ENCODE measurements around the gene PNCK. TPM values are rescaled to one million over a fixed set of nuclear protein-coding genes. Genes with fewer than 3 reads are reported as not detected.

Gene PNCK
- total and polyA plus RNA-seq, 10 of the 15 experiments (the other 5 are each of a cell fraction or from before 2014, with no cell fraction given) = 0.21 to 0.67 (median 0.54) TPM; not detected in 7

- TF ChIP-seq CEBPZ (IDR thresholded peaks at IDR 0.05; ENCODE audit: low read depth, low read length) (no peak), TCF3 (IDR thresholded peaks at IDR 0.05; ENCODE audit: borderline replicate concordance, insufficient read depth, low read depth, low read length) (no peak), EGR1 (IDR thresholded peaks at IDR 0.05; ENCODE audit: borderline replicate concordance in 1 of 2, low read depth in 2 of 2, low read length in 2 of 2) (no peak)
These were observed 53.0 kb downstream of the PNCK start (continued) for GRCh38 chrX:153620576-153620975.

Small RNAs within 50 kb of the gene (small RNA-seq; reads per million reads assigned to genes)
- not detected for gene RN7SL687P

Other genes with a start within 250 kb of the PNCK start
Only the 7 nearest of the 16 such genes appear.
- 32.4 and 36.2 TPM in 2 replicates for gene CCNQ, start 74.7 kb downstream of the PNCK start, total RNA-seq (2014; rRNA removed)
- gene CCNQ, start 74.7 kb downstream of the PNCK start, total RNA-seq (2014; rRNA removed; fragmentation: Illumina TruSeq; extraction: Trizol) = 12.7 and 14.4 TPM in 2 replicates
- 20.5 and 24.8 TPM in 2 replicates for gene CCNQ, start 74.7 kb downstream of the PNCK start, total RNA-seq (2021)
- 8.4 and 11.9 TPM in 2 replicates for gene CCNQ, start 74.7 kb downstream of the PNCK start, polyA plus RNA-seq (2011; rRNA removed)
- 13.4 and 15.9 TPM in 2 replicates for gene CCNQ, start 74.7 kb downstream of the PNCK start, polyA plus RNA-seq (2014; fragmentation: Illumina TruSeq; extraction: Trizol)
- gene CCNQ, start 74.7 kb downstream of the PNCK start, polyA plus RNA-seq (2014; fragmentation: Nextera tagmentation; extraction: Ambion mirVana) = 1 to 10 TPM in 1 of 2 experiments, under 1 TPM in 1; 0.45 to 2.8 TPM
- 35.7 and 39.8 TPM in 2 replicates for gene CCNQ, start 74.7 kb downstream of the PNCK start, polyA plus RNA-seq (2014; rRNA removed)
- gene CCNQ, start 74.7 kb downstream of the PNCK start, polyA plus RNA-seq (2016; fragmentation: Nextera tagmentation; extraction: Ambion mirVana) = 10 to 100 TPM; 27.4 to 29.0 TPM
- gene DUSP9, start 26.6 kb downstream of the PNCK start, total RNA-seq (2014; rRNA removed) = not detected in 2 replicates
- not detected in 2 replicates for gene DUSP9, start 26.6 kb downstream of the PNCK start, total RNA-seq (2014; rRNA removed; fragmentation: Illumina TruSeq; extraction: Trizol)
- 0.08 and 0.10 TPM in 2 replicates for gene DUSP9, start 26.6 kb downstream of the PNCK start, total RNA-seq (2021)
- not detected in 2 replicates for gene DUSP9, start 26.6 kb downstream of the PNCK start, polyA plus RNA-seq (2011; rRNA removed)
- not detected in 2 replicates for gene DUSP9, start 26.6 kb downstream of the PNCK start, polyA plus RNA-seq (2014; fragmentation: Illumina TruSeq; extraction: Trizol)
- gene DUSP9, start 26.6 kb downstream of the PNCK start, polyA plus RNA-seq (2014; fragmentation: Nextera tagmentation; extraction: Ambion mirVana) = not detected
- gene DUSP9, start 26.6 kb downstream of the PNCK start, polyA plus RNA-seq (2014; rRNA removed) = not detected in 2 replicates
- not detected for gene DUSP9, start 26.6 kb downstream of the PNCK start, polyA plus RNA-seq (2016; fragmentation: Nextera tagmentation; extraction: Ambion mirVana)
- gene SLC6A8, start 14.1 kb upstream of the PNCK start, total RNA-seq (2014; rRNA removed) = not detected in 2 replicates
- gene SLC6A8, start 14.1 kb upstream of the PNCK start, total RNA-seq (2014; rRNA removed; fragmentation: Illumina TruSeq; extraction: Trizol) = not detected in 2 replicates
- gene SLC6A8, start 14.1 kb upstream of the PNCK start, total RNA-seq (2021) = 0.29 and 0.72 TPM in 2 replicates
- gene SLC6A8, start 14.1 kb upstream of the PNCK start, polyA plus RNA-seq (2011; rRNA removed) = 0.23 and 0.30 TPM in 2 replicates
- gene SLC6A8, start 14.1 kb upstream of the PNCK start, polyA plus RNA-seq (2014; fragmentation: Illumina TruSeq; extraction: Trizol) = 0.01 TPM in 1 of 2 replicates, not detected in the other
- not detected for gene SLC6A8, start 14.1 kb upstream of the PNCK start, polyA plus RNA-seq (2014; fragmentation: Nextera tagmentation; extraction: Ambion mirVana)
- gene SLC6A8, start 14.1 kb upstream of the PNCK start, polyA plus RNA-seq (2014; rRNA removed) = 0.06 TPM in 1 of 2 replicates, not detected in the other
- gene SLC6A8, start 14.1 kb upstream of the PNCK start, polyA plus RNA-seq (2016; fragmentation: Nextera tagmentation; extraction: Ambion mirVana) = under 1 TPM in 1 of 2 experiments, not detected in 1; 0.10 TPM
- 62.7 and 72.8 TPM in 2 replicates for gene BCAP31, start 50.6 kb upstream of the PNCK start, total RNA-seq (2014; rRNA removed)
- 61.5 and 63.1 TPM in 2 replicates for gene BCAP31, start 50.6 kb upstream of the PNCK start, total RNA-seq (2014; rRNA removed; fragmentation: Illumina TruSeq; extraction: Trizol)
- 104 and 109 TPM in 2 replicates for gene BCAP31, start 50.6 kb upstream of the PNCK start, total RNA-seq (2021)
- gene BCAP31, start 50.6 kb upstream of the PNCK start, polyA plus RNA-seq (2011; rRNA removed) = 52.8 and 82.4 TPM in 2 replicates
- 73.4 and 78.7 TPM in 2 replicates for gene BCAP31, start 50.6 kb upstream of the PNCK start, polyA plus RNA-seq (2014; fragmentation: Illumina TruSeq; extraction: Trizol)
- gene BCAP31, start 50.6 kb upstream of the PNCK start, polyA plus RNA-seq (2014; fragmentation: Nextera tagmentation; extraction: Ambion mirVana) = 100 to 1,000 TPM; 201 to 246 TPM
- gene BCAP31, start 50.6 kb upstream of the PNCK start, polyA plus RNA-seq (2014; rRNA removed) = 71.3 and 79.4 TPM in 2 replicates
- 100 to 1,000 TPM; 163 to 166 TPM for gene BCAP31, start 50.6 kb upstream of the PNCK start, polyA plus RNA-seq (2016; fragmentation: Nextera tagmentation; extraction: Ambion mirVana)
- gene ABCD1, start 51.0 kb upstream of the PNCK start, total RNA-seq (2014; rRNA removed) = 3.8 and 5.1 TPM in 2 replicates
- 1.4 and 1.8 TPM in 2 replicates for gene ABCD1, start 51.0 kb upstream of the PNCK start, total RNA-seq (2014; rRNA removed; fragmentation: Illumina TruSeq; extraction: Trizol)
- gene ABCD1, start 51.0 kb upstream of the PNCK start, total RNA-seq (2021) = 6.5 and 6.8 TPM in 2 replicates
- 0.55 and 1.3 TPM in 2 replicates for gene ABCD1, start 51.0 kb upstream of the PNCK start, polyA plus RNA-seq (2011; rRNA removed)
- 0.19 and 0.96 TPM in 2 replicates for gene ABCD1, start 51.0 kb upstream of the PNCK start, polyA plus RNA-seq (2014; fragmentation: Illumina TruSeq; extraction: Trizol)
- under 1 TPM; 0.13 to 0.35 TPM for gene ABCD1, start 51.0 kb upstream of the PNCK start, polyA plus RNA-seq (2014; fragmentation: Nextera tagmentation; extraction: Ambion mirVana)
- 3.9 and 5.1 TPM in 2 replicates for gene ABCD1, start 51.0 kb upstream of the PNCK start, polyA plus RNA-seq (2014; rRNA removed)
- 1 to 10 TPM; 1.4 to 1.6 TPM for gene ABCD1, start 51.0 kb upstream of the PNCK start, polyA plus RNA-seq (2016; fragmentation: Nextera tagmentation; extraction: Ambion mirVana)
- not detected in 2 replicates for gene PLXNB3, start 90.4 kb upstream of the PNCK start, total RNA-seq (2014; rRNA removed)
- not detected in 2 replicates for gene PLXNB3, start 90.4 kb upstream of the PNCK start, total RNA-seq (2014; rRNA removed; fragmentation: Illumina TruSeq; extraction: Trizol)
- 0.21 and 0.53 TPM in 2 replicates for gene PLXNB3, start 90.4 kb upstream of the PNCK start, total RNA-seq (2021)
- gene PLXNB3, start 90.4 kb upstream of the PNCK start, polyA plus RNA-seq (2011; rRNA removed) = 0.14 and 0.20 TPM in 2 replicates
- 0.18 TPM in 1 of 2 replicates, not detected in the other for gene PLXNB3, start 90.4 kb upstream of the PNCK start, polyA plus RNA-seq (2014; fragmentation: Illumina TruSeq; extraction: Trizol)
- gene PLXNB3, start 90.4 kb upstream of the PNCK start, polyA plus RNA-seq (2014; fragmentation: Nextera tagmentation; extraction: Ambion mirVana) = not detected
- 0.62 and 0.68 TPM in 2 replicates for gene PLXNB3, start 90.4 kb upstream of the PNCK start, polyA plus RNA-seq (2014; rRNA removed)
- gene PLXNB3, start 90.4 kb upstream of the PNCK start, polyA plus RNA-seq (2016; fragmentation: Nextera tagmentation; extraction: Ambion mirVana) = under 1 TPM; 0.06 to 0.43 TPM
- not detected in 2 replicates for gene SRPK3, start 107.2 kb upstream of the PNCK start, total RNA-seq (2014; rRNA removed)
- not detected in 2 replicates for gene SRPK3, start 107.2 kb upstream of the PNCK start, total RNA-seq (2014; rRNA removed; fragmentation: Illumina TruSeq; extraction: Trizol)
- not detected in 2 replicates for gene SRPK3, start 107.2 kb upstream of the PNCK start, total RNA-seq (2021)
- gene SRPK3, start 107.2 kb upstream of the PNCK start, polyA plus RNA-seq (2011; rRNA removed) = not detected in 2 replicates
- not detected in 2 replicates for gene SRPK3, start 107.2 kb upstream of the PNCK start, polyA plus RNA-seq (2014; fragmentation: Illumina TruSeq; extraction: Trizol)
- under 1 TPM in 1 of 2 experiments, not detected in 1; 0.05 TPM for gene SRPK3, start 107.2 kb upstream of the PNCK start, polyA plus RNA-seq (2014; fragmentation: Nextera tagmentation; extraction: Ambion mirVana)
- gene SRPK3, start 107.2 kb upstream of the PNCK start, polyA plus RNA-seq (2014; rRNA removed) = not detected in 2 replicates
- under 1 TPM in 1 of 2 experiments, not detected in 1; 0.19 TPM for gene SRPK3, start 107.2 kb upstream of the PNCK start, polyA plus RNA-seq (2016; fragmentation: Nextera tagmentation; extraction: Ambion mirVana)